ENCODE results near the gene UBD.

GRCh38 chr6:29506446-29507067 lies 53.0 kb downstream of the UBD start:
- no peak for TF ChIP-seq POLR2A (IDR thresholded peaks at IDR 0.05)
- TF ChIP-seq CTCF (IDR thresholded peaks at IDR 0.05) = no peak
- no peak for TF ChIP-seq POLR2AphosphoS5 (IDR thresholded peaks at IDR 0.05)
- no peak for TF ChIP-seq EP300 (IDR thresholded peaks at IDR 0.05)
